Stimulated activated CD8-positive, alpha-beta memory T cell treated with anti-CD3 and anti-CD28 coated beads, Interleukin-2, amount 100 ng/mL, for 48 hours (primary cell): Measurements from ENCODE around the gene CTNNA1.

Source experiments
- DNase-seq, 2 donors: peaks; one replicate each; pipeline ENCODE4 v3.0.0-alpha.2; 2020; ENCODE audit warnings: low read depth in 2 of 2

The CTNNA1 gene

DNA sequence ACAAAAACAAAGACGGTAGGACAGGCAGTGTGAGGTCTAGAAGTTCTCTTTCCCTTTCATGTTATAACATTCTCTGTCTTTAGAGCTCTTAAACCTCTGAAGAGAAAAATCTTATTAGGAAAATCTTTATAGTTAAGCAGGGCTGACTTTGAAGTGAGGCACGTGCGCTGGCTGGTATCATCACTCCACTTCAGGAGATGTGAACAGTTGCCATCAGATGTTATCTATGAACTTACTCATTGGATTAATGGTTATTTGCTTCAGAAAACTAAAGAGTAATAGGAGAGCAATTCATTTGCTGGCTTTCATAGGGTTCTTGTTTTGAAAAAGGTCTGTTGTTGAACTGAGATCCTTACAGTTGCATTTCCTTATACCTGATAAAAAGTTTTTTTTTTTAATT is 96.2 kb downstream of the CTNNA1 start:
- DNase-seq, result no peak

DNA sequence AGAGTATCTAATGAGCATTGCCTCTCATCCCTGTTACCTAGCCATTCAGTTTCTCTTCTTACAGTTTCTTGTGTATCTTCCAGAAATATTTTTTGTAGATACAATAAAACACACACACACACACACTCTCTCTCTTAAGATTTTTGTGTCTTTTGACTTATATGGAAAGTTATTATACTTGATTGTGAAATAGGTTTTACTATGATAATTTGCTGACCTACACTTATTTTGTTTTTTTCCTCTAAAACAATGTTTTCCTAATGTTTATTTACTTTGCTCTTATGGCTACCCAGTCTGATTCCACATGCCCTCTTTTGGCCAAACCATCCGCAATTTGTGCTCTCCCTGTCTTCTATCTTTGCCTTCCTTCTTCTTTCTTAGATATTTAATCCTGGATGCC is 96.7 kb downstream of the CTNNA1 start:
- no peak for DNase-seq

DNA sequence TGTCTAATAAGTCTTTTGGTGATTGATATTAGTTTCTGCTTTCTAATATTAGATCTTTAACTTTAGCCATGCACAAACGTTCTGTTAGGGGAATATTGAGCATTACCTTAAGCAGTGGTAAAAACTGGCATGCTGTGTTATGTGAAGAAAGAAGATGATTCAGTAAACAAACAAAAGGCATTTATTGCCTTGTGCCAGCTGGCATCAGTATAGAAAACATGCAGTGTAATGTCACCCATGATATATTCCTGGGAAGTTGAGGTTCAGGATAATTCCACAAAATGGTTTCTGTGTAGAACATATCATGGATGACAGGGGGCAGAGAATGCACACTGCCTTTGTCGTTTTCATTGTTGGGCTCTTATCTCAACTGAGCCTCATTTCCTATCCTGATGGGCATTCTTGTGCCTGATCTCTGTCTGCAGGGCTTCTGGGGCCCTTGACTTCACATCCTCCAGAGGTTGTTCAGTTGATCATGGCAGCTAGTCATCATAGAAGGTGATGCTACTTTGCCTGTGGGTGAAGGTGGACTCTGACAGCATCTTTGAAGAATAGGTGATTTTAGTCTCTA is 97.7 kb downstream of the CTNNA1 start:
- DNase-seq, result no peak

DNA sequence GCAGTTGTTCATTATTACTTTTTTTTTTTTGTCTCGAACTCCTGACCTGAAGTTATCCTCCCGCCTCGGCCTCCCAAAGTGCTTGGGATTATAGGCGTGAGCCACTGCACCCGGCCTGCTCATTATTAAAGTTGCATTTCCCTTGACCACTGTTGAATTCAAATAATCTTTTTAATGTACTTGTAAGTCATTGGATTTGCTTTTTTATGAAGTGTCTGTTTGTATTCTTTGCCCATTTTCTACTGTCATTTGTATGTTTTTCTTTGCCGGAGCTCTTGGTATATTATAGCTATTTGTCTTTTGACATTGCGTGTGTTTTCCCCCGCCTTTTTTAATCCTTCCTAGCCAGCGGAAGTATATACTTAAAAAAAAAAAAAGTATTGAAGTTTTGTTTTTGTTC is 99.9 kb downstream of the CTNNA1 start:
- DNase-seq, result no peak

DNA sequence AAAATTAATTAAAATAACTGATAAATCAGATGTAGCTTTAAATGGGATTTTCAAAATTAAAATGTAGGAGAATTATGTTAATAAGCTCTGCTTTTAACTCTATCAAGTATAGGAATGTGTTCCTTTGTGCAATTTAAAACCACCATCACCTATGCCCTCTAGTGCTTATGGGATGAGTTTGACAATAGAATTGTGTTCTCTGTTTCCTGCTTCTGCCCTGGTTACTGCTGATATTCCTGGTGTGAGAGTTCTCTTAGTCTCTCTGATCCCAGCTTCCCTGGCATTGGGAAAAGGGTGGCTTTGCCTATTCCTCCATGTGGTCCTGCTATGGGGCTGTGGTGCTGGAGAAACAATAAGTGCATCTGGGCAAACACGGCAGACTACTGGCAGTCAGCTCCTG is 113.8 kb downstream of the CTNNA1 start:
- no peak for DNase-seq

DNA sequence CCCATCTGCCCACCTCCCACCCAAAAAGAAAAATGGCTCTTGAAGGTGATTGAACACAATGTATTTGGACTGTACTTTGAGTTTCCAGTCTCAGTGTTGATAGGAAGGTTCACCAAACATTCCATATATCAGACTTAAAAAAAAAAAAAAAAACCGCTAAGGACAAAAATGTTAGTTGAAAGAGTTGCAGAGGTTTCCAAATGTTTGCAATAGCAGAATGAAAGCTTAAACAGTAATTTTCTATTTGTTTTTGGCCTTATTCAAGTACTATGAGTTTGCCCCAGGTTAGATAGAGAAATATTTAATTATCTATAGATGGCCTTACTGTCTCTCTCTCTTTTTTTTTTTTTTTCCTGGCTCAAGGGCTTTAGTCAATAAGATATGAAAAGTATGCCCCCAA is 115.8 kb downstream of the CTNNA1 start:
- no peak for DNase-seq

DNA sequence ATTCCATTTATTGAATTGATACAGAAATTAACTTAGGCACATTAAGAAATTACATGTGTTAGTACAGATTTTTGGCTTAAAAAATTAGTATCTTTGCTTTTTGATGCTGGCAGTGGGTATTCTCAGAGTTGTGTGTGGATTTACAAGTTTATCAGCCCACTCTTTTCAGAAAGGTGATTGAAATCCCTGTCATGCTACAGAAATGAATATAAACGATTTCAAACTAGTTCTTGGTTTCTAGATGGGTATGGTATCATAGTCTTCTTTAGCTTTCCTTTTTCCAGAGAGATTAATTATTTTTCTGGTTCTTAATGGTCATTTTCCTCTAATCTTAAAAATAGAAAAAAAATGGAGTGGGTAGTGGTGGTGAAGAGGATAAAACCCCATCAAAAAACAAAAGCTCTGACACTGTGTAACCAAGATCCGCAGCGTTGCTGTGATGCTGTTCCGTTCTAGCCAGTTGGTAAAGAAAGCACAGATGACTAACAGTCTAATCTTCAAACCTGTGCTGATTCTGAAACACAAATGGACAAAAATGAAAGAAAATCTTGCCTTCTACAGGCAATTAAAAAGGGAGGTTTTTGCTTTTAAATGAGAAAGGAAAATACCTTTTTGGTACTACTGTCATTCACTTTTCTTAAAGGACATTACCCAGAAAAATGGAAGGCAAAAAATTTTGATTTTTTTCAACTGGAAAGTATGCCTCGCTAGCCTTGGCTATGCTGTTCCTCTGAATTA is 116.7 kb downstream of the CTNNA1 start:
- no peak for DNase-seq

DNA sequence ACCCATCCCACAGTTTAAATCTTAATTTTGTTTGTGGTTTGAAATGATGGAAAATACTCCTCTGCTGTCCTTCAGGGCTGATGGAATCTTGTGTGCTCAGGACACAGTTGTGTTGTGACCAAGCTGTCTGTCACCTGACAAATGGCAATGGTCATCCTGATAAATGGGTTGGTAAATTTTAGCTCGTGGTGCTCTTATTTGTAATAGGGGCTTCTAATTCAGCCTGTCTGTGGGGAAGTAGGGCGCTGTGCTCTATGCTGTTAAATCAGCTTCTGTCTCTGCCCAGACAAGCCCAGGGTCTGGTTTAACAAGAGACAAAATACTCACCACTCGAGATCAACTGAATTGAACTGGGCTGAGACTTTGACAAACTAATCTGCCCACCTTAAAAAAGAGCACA is 117.4 kb downstream of the CTNNA1 start:
- no peak for DNase-seq

DNA sequence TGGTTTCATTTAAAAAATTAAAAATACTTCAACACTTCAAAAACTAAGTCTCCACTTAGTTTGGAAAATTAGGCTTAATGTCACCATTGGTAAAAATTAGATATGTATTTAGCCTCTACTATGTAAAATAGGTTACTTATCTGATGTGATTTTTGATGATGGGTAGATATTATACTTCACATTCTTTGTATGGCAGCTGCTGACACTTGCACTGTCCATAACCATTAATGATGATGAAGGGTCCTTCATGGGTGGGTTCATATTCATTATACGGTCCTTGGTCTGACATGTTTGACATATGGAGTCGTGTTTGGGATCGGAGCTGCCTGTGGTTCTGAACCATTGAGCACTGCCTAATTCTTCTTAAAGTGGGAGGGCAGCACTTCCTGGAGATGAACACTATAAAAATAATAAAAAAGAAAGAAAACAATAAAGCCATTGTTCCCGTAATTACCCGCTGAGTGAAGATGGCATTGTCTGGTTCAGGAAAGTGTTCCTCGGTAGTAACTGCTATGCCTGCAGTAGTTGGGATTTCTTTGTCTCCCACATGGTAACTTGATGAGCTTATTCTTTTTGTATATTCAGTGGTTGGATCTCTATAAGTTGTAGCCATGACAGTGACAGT is 119.7 kb downstream of the CTNNA1 start:
- DNase-seq, result no peak

DNA sequence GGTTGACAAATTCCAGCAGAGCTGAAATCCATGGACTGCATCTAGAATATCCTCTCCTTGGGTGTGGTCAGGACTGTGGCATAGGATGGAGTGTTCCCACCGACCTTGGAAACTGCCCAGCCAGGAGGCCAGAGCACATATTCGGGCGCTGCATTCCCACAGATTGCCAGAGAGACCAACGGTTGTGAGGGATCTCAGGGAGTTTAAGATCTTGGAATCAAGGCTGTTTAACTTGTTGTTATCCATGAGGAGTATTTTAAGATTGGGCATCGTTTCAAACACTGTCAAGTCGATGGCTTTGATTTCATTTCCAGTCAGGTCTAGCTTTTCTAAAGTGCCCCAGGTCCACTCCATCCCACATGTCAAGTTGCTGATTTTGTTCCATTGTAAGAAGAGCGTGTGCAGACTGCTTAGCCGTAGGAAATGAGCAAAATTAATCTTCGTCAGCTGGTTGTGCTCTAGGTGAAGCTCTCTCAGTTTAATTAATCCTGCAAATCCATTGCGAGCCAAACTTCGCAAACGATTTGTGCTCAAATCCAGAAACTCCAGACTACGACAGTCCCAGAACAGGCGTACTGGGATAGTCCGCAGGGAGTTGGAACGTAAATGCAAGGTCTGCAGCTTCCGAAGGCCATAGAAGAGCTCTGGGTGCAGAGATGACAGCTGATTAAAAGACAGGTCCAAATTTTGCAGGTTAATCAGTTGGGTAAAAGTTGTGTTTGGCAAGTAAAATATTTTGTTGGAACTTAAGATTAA is 120.4 kb downstream of the CTNNA1 start:
- no peak for DNase-seq

DNA sequence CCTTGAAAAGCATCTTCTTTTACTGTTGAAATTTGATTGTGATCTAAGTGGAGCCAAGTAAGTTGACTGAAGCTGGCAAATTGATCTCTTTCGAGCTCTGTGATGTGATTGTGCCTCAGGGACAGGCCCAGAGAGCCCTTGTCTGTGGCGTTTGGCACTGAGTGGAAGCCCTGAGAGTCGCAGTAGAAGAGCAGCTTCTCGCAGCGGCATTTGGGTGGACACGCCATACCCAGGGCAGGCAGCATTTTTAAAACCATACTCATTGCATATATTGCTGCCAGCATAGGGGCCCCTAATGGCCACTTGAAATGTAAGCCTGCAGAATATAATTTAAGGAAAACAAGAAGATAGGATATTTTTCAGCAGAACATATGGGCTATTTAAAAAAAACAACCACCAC is 121.0 kb downstream of the CTNNA1 start:
- DNase-seq, result no peak

DNA sequence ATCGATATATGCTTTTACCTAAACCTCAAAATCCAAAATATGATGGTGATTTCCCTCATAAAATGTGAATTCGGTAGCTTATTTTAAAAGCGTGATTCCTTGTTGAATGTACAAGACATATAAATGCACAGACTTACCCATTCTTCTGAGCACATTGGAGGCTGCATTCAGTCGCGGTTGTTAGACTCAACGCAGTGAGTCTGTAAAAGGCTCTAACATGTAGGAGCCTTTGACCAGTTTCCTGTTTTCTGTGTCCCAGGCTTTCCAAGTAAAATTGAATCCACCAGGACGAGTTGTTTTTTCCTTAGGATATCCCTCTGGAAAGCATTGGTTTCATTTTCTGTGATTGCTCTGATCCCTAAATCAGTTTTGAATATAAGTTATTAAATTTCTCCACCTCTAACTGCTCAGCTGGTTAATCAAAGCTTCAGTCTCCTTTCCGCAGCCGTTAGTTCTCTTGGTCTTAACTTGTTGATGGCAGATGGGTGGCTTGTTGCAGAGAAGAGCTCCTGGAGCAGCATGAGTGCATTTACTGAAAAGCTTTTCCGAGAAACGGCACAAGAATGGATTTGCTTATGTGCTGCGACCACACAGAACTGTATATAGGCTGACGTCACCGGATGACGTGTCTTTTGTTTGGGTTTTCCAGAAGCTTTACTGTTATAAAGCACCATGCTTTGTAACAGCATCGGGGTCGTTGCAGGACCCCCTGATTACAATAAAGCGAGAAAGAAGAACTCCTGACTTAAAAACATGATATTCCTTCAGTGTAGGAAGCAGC is 121.7 kb downstream of the CTNNA1 start, which contains the start of gene LRRTM2:
Gene LRRTM2, minus strand, starts transcription at position 565 of the 781 bp plus-strand sequence. Its CDS starts 424 bp downstream, at position 141.
- DNase-seq, result no peak

DNA sequence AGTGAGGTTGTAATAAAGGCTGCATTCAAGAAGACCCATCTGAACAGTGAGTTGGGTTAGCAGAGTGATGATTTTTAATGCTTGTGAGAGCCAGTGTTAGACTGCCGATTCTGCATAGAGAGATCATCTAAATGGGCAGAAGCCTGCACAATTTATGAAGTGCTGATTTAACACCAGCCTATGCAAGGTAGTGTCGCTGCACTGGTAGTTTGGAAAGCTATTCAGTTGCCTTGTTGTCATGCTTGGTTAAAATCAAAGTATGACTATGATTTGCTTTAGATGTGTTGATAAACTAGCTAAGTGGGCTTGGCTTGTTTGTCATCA is 122.3 kb downstream of the CTNNA1 start:
- no peak for DNase-seq

DNA sequence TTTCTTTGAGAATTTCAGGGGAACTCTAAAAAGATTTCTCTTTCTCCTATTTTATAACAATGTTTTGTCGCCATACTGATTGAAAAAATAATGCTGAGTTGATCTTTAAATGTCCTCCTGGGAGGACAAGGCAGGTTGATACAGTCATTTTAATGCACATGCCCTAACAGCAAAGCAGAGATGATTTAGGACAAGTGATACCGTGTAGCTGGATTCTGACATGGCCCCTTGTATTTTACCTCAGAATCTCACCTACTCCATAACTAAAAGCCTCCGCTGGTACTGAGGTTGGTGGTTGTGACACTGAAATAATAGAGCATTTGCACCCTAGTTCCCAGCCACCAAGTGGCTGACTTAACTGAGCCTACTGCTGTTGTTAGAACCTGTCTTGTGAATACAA is 122.7 kb downstream of the CTNNA1 start:
- no peak for DNase-seq

DNA sequence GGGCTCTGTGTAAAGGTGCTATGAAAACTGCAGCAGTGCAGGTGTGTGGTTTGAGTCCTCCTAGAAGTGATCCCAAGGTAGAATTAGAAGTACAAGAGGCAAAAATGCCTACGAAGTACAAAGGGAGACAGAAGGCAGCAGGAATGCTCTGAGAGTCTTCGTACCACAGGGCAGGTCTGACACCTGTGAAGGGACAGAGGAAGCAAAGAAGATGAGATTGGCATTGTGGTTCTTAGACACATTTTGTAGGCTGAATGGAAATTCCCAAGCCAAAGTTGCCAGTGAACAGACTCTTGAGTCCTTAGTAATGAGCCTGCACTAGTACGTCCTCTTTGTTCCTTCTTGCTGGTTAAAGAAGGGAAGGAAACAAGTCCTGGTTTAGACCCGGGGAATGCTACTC is 123.6 kb downstream of the CTNNA1 start:
- DNase-seq, result no peak

DNA sequence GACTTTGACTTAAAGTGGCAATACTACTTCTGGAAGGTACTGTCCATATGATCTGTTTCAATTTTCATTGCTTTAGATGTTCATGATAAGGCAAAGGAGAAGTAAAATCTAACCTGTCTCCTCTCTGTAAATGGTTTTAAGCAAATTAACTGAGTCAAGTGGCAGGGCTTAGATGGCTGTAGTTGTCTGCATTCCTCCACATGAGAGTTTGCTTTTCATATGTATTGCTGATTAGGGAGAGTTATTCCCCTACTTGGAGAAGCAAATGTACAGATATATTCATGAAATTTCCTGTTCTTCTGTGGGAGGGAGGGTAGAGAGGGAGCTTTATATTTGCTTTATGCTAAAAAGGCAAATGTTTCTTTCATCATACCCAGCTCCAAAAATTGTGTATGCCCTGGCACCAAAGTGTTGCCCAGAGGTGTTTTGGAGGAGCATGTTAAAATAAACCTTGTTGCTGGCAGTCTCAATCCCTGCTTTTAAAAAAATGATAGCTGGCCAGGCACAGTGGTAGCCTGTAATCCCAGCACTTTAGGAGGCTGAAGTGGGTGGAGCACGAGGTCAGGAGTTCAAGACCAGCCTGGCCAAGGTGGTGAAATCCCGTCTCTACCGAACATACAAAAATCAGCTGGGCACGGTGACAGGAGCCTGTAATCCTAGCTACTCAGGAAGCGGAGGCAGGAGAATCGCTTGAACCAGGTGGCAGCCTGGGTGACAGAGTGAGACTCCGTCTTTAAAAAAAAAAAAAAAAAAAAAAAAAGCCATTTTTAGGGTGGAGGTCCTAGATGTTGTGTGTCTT is 125.4 kb downstream of the CTNNA1 start:
- no peak for DNase-seq

DNA sequence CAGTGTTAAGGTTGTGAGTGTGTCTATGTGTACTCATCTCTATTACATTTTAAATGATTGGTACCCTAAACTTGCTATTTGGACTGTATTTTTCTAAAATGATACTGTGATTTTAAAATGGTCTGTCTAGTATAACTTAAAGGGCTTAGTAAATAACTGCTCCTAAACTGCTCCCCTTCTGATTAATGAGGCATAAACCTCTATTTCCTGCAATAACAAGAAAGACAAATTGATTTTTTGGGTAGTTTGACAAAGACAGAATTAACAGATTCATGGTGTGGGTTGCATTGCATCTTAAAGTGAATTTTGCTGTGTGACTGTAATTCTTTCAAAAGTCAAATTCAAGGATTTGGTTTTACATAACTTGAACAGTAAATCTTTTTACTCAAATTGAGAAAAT is 130.0 kb downstream of the CTNNA1 start:
- no peak for DNase-seq

DNA sequence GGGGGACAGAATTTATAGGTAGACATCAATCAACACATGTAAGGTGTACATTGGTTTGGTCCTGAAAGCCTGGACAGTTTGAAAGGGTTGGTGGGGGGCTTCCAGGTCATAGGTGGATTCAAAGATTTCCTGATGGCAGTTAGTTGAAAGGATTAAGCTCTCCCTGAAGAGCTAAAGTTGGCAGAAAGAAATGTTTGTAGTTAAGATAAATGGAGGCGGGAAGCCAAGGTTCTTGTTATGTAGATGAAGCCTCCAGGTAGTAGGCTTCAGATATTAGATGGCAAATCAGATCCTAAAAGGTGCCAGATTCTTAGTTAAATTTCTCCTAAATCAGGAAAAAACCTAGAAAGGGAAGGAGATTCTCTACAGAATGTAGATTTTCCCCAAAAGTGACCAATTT is 130.9 kb downstream of the CTNNA1 start:
- no peak for DNase-seq

DNA sequence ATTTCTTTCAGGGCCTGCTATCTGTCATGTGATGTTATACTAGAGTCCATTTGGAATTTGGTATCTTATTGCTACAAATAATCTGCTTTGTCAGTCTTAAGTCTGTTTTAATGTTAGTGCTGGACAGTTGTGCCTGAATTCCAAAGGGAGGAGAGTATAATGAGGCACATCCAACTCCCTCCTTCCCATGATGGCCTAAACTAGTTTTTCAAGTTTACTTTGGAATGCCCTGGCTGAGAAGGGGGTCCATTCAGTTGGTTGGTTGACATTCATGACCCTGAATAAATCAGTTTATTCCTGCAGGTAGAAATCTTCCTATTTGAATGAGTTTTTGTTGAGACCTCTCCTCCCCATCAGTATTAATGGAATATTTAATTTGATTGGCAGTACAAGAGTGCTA is 131.3 kb downstream of the CTNNA1 start:
- no peak for DNase-seq

DNA sequence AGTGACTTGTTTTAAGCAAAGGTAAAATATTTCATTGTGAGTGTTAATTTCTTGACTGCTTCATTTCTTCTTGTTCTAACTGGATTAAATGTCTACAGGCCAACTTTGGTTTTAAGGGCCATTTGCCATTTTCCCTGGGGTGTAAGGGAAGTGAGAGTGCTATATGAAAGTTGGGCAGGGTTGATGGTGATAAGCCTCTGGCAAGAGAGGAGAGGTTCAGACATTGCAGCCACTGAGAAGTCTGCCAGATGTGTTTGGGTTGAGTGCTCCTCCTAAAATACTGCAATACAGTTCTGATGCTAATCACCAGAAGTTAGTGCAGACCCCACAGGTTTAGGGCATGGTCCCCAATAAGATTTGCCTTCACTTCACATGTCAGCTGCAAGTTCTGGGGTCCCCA is 136.8 kb downstream of the CTNNA1 start:
- DNase-seq, result no peak

DNA sequence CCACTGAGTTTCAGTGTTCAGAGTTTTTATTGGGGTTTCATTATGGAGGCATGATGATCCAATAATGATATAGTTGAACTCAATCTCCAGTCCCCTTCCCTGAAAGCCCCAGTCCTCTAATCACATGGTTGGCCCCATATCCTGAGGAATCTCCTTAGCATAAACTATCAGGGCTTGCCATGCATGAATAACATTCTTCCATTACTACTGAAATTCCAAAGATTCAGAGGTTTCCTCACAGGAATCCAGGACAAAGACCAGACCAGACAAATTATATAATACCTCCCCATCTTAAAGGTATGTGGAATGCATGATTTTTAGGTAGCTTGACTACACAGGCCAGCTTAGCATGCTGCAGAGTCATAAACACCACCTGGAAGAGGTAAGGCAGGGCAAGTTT is 137.4 kb downstream of the CTNNA1 start:
- DNase-seq, result no peak
